Neural progenitor cell (in vitro differentiated cells): ENCODE data around the gene CATSPERB.

Source experiments
- EZH2 ChIP-seq: fragments of 200-600 bp; sonication (generic); IDR thresholded peaks from 2 replicates; pipeline ENCODE4 v1.6.1; 2017; ENCODE audit warnings: antibody characterized with exemption, mild to moderate bottlenecking, moderate library complexity
- EZH2phosphoT487 ChIP-seq: fragments of 200-600 bp; sonication (generic); IDR thresholded peaks from 2 replicates; pipeline ENCODE4 v1.6.1; 2017; ENCODE audit warnings: antibody characterized with exemption
- TF ChIP-seq, protein P1 (sequence below): fragments of 200-600 bp; sonication (generic); IDR thresholded peaks from 2 replicates; pipeline ENCODE4 v1.5.1; 2017; ENCODE audit warnings: antibody characterized with exemption, mild to moderate bottlenecking

DNA sequence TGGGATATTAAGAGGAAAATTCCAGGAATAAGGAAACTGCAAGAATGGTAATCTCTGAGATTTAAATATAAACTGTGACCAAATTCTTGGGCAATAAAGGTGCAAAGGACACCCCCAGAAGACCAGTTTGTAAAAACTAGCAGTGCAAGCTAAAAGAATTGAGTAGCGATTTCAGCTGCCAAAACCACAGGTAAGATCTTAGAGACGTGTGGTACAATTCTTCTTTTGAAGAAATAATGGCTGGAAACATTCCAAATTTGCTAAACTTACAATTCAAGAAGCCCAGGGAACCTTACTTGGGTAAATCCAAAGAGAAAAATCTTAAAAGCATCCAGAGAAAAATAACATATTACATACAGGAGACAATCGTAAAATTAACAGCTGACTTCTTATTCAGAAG lies 12.0 kb downstream of the CATSPERB start:
- TF ChIP-seq, protein P1, sequence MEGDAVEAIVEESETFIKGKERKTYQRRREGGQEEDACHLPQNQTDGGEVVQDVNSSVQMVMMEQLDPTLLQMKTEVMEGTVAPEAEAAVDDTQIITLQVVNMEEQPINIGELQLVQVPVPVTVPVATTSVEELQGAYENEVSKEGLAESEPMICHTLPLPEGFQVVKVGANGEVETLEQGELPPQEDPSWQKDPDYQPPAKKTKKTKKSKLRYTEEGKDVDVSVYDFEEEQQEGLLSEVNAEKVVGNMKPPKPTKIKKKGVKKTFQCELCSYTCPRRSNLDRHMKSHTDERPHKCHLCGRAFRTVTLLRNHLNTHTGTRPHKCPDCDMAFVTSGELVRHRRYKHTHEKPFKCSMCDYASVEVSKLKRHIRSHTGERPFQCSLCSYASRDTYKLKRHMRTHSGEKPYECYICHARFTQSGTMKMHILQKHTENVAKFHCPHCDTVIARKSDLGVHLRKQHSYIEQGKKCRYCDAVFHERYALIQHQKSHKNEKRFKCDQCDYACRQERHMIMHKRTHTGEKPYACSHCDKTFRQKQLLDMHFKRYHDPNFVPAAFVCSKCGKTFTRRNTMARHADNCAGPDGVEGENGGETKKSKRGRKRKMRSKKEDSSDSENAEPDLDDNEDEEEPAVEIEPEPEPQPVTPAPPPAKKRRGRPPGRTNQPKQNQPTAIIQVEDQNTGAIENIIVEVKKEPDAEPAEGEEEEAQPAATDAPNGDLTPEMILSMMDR, result no peak
- no peak for TF ChIP-seq EZH2phosphoT487
- TF ChIP-seq EZH2, result no peak
